ENCODE data around the gene GUCY1A1.

DNA sequence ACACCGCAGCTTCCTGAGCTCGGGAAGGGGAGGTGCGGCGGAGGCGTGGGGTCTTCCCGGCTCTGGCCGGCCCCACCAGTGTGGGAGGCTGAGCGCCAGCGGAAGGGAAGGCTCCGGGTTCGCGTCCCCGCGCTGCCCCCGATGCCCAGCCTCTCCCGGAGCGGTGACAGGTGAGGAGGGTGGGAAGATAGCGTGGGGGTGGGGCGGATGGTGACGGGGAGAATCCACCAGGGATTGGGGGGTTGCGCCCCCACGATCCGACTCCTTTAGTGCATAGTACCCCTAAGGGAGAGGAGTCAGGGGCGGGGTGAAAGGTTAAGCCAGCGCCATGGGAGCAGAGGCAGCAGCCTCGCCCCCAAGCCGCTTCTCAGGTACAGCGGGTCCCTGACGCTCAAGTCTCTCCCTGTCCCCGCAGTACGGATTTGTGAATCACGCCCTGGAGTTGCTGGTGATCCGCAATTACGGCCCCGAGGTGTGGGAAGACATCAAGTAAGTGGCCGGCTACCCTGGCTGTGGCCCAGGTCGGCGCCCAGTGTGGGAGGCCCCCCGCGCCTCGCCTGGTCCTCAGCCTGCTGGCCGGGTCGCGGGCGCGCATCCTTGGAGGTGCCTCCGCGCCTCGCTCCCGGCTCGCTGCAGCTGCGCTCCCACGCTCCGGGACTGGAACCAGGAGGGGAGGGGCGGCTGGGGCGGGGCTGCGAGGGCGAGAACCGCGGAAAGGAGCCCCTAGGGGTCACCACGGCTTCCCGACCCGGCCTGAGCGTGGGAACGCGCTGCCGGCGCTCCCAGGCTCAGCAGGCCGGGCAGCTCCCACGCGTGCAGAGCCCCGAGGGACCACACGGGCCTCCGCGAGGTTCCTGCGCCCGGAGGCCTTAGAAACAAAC is 93.0 kb downstream of the GUCY1A1 start:
- no peak for TF ChIP-seq POLR2A (IDR thresholded peaks at IDR 0.05)
- TF ChIP-seq, protein P1, sequence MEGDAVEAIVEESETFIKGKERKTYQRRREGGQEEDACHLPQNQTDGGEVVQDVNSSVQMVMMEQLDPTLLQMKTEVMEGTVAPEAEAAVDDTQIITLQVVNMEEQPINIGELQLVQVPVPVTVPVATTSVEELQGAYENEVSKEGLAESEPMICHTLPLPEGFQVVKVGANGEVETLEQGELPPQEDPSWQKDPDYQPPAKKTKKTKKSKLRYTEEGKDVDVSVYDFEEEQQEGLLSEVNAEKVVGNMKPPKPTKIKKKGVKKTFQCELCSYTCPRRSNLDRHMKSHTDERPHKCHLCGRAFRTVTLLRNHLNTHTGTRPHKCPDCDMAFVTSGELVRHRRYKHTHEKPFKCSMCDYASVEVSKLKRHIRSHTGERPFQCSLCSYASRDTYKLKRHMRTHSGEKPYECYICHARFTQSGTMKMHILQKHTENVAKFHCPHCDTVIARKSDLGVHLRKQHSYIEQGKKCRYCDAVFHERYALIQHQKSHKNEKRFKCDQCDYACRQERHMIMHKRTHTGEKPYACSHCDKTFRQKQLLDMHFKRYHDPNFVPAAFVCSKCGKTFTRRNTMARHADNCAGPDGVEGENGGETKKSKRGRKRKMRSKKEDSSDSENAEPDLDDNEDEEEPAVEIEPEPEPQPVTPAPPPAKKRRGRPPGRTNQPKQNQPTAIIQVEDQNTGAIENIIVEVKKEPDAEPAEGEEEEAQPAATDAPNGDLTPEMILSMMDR (IDR thresholded peaks at IDR 0.05): peak in 5 of 7 experiments; percentile 7 to 19 (median 11)
